Retinal pigment epithelial cell (primary cell): ENCODE data around the gene SMURF1.

Experiments
- DNase-seq: peaks from one replicate; pipeline ENCODE4 v3.0.0-alpha.2; 2010; ENCODE audit warnings: low read depth
- H3K4me3 ChIP-seq: 2 replicates; pipeline ENCODE4 v1.5.1; 2011; ENCODE audit warnings: mild to moderate bottlenecking, low read length, control low read depth, moderate library complexity
- TF ChIP-seq, protein P1 (sequence below): conservative IDR thresholded peaks from 2 replicates; pipeline ENCODE4 v1.5.1; 2011; ENCODE audit warnings: low read depth, low read length, control low read depth, inconsistent platforms

Gene SMURF1

DNA sequence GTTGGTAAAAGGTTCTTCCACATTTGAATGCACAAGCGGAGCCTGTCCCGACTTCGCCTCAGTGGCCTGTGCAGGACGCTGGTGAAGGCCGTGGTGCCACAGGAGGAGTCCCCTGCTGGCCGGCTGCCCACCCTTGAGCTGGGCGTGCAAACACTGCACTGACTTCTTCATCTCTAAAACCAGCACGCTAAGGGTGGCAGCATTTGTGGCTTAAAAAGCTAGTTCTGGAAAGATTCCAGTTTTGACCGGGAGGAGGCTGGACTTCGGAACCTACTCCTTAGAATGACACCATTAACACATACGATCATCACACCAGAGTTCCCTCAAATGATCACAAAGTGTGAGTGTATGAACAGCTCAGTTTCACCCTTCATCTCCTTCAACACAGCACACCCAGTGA lies 102.4 kb downstream of the SMURF1 start:
- H3K4me3 ChIP-seq, result no peak overlapping the region
- no peak for DNase-seq
- TF ChIP-seq, protein P1, sequence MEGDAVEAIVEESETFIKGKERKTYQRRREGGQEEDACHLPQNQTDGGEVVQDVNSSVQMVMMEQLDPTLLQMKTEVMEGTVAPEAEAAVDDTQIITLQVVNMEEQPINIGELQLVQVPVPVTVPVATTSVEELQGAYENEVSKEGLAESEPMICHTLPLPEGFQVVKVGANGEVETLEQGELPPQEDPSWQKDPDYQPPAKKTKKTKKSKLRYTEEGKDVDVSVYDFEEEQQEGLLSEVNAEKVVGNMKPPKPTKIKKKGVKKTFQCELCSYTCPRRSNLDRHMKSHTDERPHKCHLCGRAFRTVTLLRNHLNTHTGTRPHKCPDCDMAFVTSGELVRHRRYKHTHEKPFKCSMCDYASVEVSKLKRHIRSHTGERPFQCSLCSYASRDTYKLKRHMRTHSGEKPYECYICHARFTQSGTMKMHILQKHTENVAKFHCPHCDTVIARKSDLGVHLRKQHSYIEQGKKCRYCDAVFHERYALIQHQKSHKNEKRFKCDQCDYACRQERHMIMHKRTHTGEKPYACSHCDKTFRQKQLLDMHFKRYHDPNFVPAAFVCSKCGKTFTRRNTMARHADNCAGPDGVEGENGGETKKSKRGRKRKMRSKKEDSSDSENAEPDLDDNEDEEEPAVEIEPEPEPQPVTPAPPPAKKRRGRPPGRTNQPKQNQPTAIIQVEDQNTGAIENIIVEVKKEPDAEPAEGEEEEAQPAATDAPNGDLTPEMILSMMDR, result no peak

DNA sequence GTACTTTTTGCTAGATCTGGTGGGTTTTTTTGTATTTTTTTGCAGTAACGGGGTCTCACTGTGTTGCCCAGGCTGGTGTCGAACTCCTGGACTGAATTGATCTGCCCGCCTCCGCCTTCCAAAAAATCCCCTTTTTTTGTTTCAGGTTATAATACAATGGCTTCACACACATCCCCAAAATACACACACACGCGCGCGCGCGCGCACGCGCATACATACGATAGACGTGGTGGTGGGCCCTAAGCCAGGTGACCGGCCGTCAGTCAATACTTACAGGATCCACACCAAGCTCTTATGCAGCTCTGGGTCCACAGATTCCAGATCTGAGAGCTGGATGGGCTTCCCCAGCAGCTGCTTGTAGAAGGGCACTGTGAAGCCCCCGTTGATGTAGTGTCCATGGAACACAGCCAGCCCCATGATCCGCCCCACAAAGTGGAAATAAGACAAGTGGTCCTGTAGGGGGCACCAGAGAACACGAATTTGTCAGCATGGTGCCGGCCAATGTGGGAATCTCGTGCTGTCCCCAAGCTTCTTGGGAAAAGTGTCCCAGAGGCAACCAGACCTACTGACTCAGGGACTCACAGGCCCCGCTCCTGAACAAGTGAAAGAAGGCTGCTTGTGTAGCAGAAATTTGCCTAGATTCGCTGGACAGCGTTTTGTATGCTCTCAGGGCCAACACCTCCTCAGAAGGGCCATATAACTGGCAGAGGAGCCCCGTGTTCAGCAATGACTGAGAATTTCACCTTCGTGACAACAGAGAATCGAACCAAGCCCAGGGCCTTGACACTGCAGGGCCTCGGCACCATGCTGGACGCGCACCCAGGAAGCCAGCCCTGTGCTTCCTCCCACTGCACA lies 103.6 kb downstream of the SMURF1 start:
- DNase-seq, result peak; percentile 52
- TF ChIP-seq, protein P1, result peak; percentile 66
- H3K4me3 ChIP-seq, result no peak overlapping the region

DNA sequence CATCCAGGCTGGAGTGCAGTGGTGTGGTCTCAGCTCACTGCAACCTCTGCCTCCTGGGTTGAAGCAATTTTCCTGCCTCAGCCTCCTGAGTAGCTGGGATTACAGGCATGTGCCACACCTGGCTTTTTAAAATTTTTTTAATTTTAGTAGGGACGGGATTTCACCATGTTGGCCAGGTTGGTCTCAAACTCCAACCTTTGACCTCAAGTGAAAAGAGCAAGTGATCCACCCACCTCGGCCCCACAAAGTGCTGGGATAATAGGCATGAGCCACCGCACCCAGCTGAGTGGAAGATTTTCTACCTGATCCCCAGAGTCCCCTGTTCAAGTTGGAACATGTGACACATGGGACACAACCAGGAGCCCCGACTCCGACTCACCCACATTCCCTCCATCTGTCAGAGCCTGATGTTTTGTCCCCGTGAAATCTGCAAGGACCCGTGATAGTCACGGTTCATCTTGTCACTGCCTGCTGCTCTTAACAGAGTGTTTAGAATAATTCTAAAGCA lies 104.5 kb downstream of the SMURF1 start:
- DNase-seq, result no peak
- TF ChIP-seq, protein P1, result no peak
- no peak overlapping the region for H3K4me3 ChIP-seq

DNA sequence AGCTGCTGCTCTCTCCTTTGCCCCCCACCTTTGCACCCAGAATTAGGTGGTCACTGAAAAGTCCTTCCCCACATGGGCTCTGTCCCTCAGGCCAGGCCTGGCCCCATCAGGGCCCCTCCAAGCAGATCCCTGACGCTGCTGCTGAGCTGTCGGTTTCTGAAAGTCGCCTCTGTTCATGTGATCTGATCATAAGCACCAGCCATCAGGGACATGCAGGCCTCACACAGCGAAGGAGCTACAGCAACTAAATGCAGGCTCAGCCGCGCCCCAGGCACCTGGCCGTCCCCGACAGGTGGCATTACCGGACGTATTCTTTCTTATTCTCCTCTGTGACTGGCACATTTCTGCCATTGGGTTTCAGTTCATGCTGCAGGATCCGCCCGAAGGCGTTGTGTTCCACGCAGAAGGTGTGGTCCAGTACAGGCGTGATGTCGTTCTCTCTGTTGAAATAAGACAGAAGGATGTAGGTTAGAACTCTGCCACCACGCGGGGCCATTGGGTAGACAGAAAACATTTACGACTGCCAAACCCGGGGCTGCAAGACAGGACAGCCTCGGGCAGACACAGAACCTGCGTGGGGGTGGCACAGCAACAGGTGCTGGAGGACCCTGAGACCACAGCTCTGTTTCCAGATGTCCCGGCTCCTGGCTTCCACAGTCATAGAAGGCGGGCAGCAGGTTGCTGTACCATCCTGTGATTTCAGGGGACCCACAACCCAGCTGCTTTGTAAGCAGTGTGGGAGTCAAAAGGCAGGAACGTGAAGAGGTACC lies 105.6 kb downstream of the SMURF1 start:
- H3K4me3 ChIP-seq, result no peak overlapping the region
- no peak for DNase-seq
- TF ChIP-seq, protein P1, result no peak

DNA sequence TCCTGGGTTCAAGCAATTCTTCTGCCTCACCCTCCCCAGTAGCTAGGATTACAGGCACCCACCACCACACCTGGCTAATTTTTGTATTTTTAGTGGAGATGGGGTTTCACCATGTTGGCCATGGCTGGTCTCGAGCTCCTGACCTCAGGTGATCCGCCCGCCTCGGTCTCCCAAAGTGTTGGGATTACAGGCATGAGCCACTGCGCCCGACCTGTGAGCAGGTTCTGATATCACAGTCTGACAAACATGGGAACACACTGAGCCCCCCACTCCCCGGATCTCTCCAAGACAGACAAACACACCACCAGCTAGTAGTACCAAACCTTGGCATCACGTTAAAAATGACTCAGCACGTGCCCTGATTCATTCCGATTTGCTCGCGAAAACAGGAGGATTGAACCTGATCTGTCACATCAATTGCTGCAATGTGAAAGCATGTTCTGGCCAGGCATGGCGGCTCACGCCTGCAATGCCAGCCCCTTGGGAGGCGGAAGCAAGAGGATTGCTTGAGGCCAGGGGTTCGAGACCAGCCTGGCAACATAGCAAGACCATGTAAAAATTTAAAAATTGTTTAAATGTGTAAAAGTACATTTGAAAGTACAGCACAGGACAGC lies 106.5 kb downstream of the SMURF1 start:
- TF ChIP-seq, protein P1, result no peak
- no peak overlapping the region for H3K4me3 ChIP-seq
- DNase-seq, result no peak

DNA sequence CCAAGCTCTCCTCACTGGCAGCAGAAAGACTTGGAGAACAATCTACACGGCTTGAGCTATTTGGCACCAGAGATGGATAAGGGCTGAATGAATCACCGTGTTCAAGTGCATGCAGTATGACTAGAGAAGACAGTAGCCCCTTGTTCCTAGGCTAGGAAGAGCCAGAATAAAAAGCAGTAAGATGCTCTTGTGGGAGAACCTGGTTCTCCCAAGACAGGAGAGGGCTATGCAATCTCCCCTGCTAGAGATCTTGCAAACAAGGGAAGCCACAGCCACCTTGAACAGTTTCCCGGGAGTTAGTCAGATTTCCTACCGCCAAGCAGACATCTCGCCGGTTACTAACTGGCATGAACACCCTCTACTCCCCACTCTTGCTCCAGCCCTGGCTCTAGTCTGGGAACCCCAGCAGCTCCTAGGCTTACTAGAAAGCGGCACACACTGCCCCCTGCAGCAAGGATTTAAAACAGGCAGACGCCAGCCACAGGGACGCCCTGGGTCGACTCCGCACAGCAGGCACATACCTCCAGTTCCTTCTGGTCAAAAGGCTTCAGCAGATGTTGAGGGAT lies 107.3 kb downstream of the SMURF1 start:
- no peak overlapping the region for H3K4me3 ChIP-seq
- TF ChIP-seq, protein P1, result peak; percentile 49
- DNase-seq, result no peak
